Endothelial cell of umbilical vein (primary cell): ENCODE results near the gene FUT7.

Source experiments
- EZH2 ChIP-seq: IDR thresholded peaks from 2 replicates; pipeline ENCODE4 v1.6.1; 2012; ENCODE audit warnings: borderline replicate concordance, low read depth, mild to moderate bottlenecking, moderate library complexity, low read length, inconsistent platforms; ENCODE audit not compliant: severe bottlenecking
- GATA2 ChIP-seq: IDR thresholded peaks from 2 replicates; pipeline ENCODE4 v1.7.0; 2011; ENCODE audit warnings: low read depth, mild to moderate bottlenecking, moderate library complexity, mixed read lengths, low read length; ENCODE audit not compliant: insufficient read length, insufficient read depth
- JUN ChIP-seq: IDR thresholded peaks from 2 replicates; pipeline ENCODE4 v1.6.1; 2011; ENCODE audit warnings: borderline replicate concordance, low read depth; ENCODE audit not compliant: insufficient read length, insufficient read depth
- MYC ChIP-seq: IDR thresholded peaks from one replicate; pipeline ENCODE4 v1.6.1; 2011; ENCODE audit warnings: mild to moderate bottlenecking, low read depth, low read length
- POLR2A ChIP-seq: IDR thresholded peaks from 2 replicates; pipeline ENCODE4 v1.6.1; 2012; ENCODE audit warnings: low read depth, mild to moderate bottlenecking, control low read depth, low read length
- POLR2AphosphoS5 ChIP-seq: IDR thresholded peaks from 2 replicates; pipeline ENCODE4 v1.6.1; 2012; ENCODE audit warnings: low read depth, mild to moderate bottlenecking, control low read depth, low read length, moderate library complexity; ENCODE audit not compliant: insufficient read depth
- TF ChIP-seq, protein P1 (sequence below), 2 donors: IDR thresholded peaks; 1 replicate in 1 of 2; 2 replicates in 1 of 2; pipeline ENCODE4 v1.5.1; 2011; ENCODE audit warnings: low read length in 2 of 2, mild to moderate bottlenecking in 2 of 2, moderate library complexity in 2 of 2, control low read depth in 1 of 2, inconsistent platforms in 1 of 2, low read depth in 1 of 2; ENCODE audit not compliant: insufficient read depth in 1 of 2; ENCODE audit errors: extremely low read depth in 1 of 2

DNA sequence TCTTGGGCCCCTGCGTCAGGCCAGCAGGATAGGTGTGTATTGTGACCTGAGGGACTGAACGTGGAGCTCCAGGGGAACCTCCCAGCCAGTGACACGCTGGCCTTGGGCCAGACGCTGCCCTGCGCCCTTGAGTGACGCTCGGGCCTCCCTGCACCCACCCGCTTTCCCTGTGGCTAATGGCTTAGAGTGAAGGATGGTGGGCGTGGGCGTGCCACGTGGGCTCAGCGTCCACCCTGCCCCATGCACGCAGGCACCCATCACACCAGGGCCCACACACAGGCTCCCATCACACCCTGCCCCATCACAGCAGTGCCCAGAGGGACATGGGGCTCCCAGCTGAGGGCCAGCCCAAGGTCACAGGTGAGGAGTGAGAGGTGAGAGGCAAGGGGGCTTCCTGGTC is 5.1 kb upstream of the FUT7 start:
- TF ChIP-seq, protein P1, sequence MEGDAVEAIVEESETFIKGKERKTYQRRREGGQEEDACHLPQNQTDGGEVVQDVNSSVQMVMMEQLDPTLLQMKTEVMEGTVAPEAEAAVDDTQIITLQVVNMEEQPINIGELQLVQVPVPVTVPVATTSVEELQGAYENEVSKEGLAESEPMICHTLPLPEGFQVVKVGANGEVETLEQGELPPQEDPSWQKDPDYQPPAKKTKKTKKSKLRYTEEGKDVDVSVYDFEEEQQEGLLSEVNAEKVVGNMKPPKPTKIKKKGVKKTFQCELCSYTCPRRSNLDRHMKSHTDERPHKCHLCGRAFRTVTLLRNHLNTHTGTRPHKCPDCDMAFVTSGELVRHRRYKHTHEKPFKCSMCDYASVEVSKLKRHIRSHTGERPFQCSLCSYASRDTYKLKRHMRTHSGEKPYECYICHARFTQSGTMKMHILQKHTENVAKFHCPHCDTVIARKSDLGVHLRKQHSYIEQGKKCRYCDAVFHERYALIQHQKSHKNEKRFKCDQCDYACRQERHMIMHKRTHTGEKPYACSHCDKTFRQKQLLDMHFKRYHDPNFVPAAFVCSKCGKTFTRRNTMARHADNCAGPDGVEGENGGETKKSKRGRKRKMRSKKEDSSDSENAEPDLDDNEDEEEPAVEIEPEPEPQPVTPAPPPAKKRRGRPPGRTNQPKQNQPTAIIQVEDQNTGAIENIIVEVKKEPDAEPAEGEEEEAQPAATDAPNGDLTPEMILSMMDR (IDR thresholded peaks at IDR 0.05; ENCODE audit: extremely low read depth in 1 of 2, insufficient read depth in 1 of 2, low read depth in 1 of 2, low read length in 2 of 2): no peak
- TF ChIP-seq MYC: no peak
- TF ChIP-seq POLR2A: no peak
- no peak for TF ChIP-seq GATA2
- TF ChIP-seq JUN: no peak
- TF ChIP-seq POLR2AphosphoS5: no peak
- TF ChIP-seq EZH2: no peak
